Natural killer cell treated with Interleukin-12 subunit alpha and Interleukin-12 subunit beta and Interleukin-15 and Interleukin-18, amount 100 ng/mL, for 72 hours (primary cell): ENCODE data around the gene WASL. TPM values are rescaled to one million over a fixed set of nuclear protein-coding genes. Genes with fewer than 3 reads are reported as not detected.
A peak's percentile ranks its signal among the peaks of the same experiment; 100 is the strongest.
"Not testable (repeated sequence)": the region's sequence is repeated elsewhere in the genome, so short reads cannot be mapped to it uniquely, and the experiment has no call there.

Experiments used
- ATAC-seq, 2 donors: fragments of 150-1000 bp; cut with Tn5 transposase in 1 of 2; sonication (Bioruptor Pico), chemical (Tn5 transposase) in 1 of 2; 2 replicates each; pipeline ENCODE4 v1.10.0; 2021
- DNase-seq: peaks from one replicate; pipeline ENCODE4 v3.0.0; 2022; ENCODE audit warnings: low spot score
- H3K27ac Mint-ChIP-seq, 2 donors: 1 replicate in 1 of 2; 2 replicates in 1 of 2; pipeline ENCODE4 v1.8.0; 2022; ENCODE audit warnings: mixed read lengths in 2 of 2, mild to moderate bottlenecking in 1 of 2, moderate library complexity in 1 of 2
- H3K27me3 Mint-ChIP-seq, 2 donors: 1 replicate in 1 of 2; 2 replicates in 1 of 2; pipeline ENCODE4 v1.8.0; 2022; ENCODE audit warnings: mixed read lengths in 2 of 2
- H3K36me3 Mint-ChIP-seq: one replicate; pipeline ENCODE4 v1.8.0; 2022; ENCODE audit warnings: mixed read lengths
- H3K4me1 Mint-ChIP-seq, 2 donors: 1 replicate in 1 of 2; 2 replicates in 1 of 2; pipeline ENCODE4 v1.8.0; 2022; ENCODE audit warnings: low read depth in 2 of 2, mixed read lengths in 2 of 2, mild to moderate bottlenecking in 1 of 2
- H3K4me3 Mint-ChIP-seq: one replicate; pipeline ENCODE4 v1.8.0; 2022; ENCODE audit warnings: mixed read lengths
- H3K9me3 Mint-ChIP-seq: 2 replicates; pipeline ENCODE4 v1.8.0; 2022; ENCODE audit warnings: mixed read lengths
- total RNA-seq, 2 donors: library from RNA; stranded (reverse); gene quantifications; one replicate each; pipeline ENCODE4 v1.2.3, GENCODE V29; 2022

WASL gene
- total RNA-seq, 2 donors from 2014 or later, result 6.3 to 10.6 TPM

GRCh38 chr7:123782071-123782798 lies 33.4 kb upstream of the WASL start:
- Mint-ChIP-seq H3K4me3 (no peak overlapping the region), H3K27me3 (peaks cover 7 to 28% of the 10 kb centered on the region in 2 donors), H3K9me3 (no peaks in the 10 kb centered on the region), H3K36me3 (no peaks in the 10 kb centered on the region), H3K27ac (no peak overlapping the region), H3K4me1 (no peaks in the 10 kb centered on the region)
- DNase-seq, result no peak
- ATAC-seq, result no peak

DNA sequence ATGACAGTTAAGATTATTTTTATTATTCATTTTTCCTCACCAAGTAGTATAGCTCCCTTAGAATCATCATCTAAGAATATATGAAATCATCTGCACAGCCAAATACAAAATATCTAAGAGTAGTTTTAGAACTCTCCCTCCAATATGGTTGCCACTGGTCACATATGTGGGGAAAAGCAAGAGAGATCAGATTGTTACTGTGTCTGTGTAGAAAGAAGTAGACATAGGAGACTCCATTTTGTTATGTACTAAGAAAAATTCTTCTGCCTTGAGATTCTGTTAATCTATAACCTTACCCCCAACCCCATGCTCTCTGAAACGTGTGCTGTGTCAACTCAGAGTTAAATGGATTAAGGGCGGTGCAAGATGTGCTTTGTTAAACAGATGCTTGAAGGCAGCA lies 31.7 kb upstream of the WASL start:
- not testable (repeated sequence) for H3K4me1 Mint-ChIP-seq, ATAC-seq, H3K36me3 Mint-ChIP-seq, H3K9me3 Mint-ChIP-seq, DNase-seq, H3K4me3 Mint-ChIP-seq, H3K27ac Mint-ChIP-seq
- H3K27me3 Mint-ChIP-seq, result peaks cover 4 to 23% of the 10 kb centered on the region in 2 donors

DNA sequence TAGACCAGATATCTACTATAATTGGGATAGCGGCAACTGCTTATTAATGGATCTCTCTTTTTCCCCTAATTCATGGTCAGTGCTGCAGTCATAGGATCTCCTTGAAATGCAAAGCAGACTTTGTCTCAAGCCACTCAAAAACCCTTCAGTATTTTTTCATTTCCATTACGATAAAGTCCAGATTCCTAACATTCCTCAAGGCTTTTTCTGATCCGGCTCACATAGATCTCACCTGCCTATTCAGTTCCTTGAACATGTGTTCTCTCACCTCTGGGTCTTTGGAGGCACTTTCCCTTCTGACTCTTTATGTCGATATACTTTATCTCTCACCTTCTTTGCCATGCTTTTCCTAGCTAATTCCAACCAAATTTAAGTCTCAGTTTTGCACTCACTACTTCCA lies 25.7 kb upstream of the WASL start:
- H3K27me3 Mint-ChIP-seq, result peaks cover 13 to 19% of the 10 kb centered on the region in 2 donors
- no peaks in the 10 kb centered on the region for H3K36me3 Mint-ChIP-seq
- no peak for DNase-seq

DNA sequence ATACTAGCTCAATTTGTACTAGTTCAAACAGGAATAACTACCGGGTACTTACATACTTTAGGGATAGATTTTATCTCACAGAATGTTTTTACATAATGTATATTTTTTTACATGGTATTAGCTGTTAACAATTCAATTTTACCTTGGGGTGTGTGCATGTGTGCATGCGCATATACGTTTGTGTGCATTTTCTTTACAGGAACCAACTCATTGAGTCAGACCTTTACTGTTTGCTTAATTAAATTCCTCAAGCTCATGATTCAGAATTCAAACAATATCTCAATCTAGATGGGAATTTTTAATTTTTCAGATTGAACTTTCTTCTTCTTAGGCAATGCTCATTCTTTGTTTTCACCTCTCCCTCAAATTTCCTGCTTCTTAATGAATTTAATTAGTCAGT lies 24.7 kb upstream of the WASL start:
- Mint-ChIP-seq H3K27ac (no peak overlapping the region), H3K27me3 (peaks cover 16 to 24% of the 10 kb centered on the region in 2 donors), H3K36me3 (peaks cover 4% of the 10 kb centered on the region), H3K4me1 (peaks cover 2 to 14% of the 10 kb centered on the region in 2 donors), H3K9me3 (no peaks in the 10 kb centered on the region), H3K4me3 (no peak overlapping the region)
- DNase-seq (no peak), ATAC-seq (no peak)

More for the DNA sequence above, 25.7 kb upstream of the WASL start:
- ATAC-seq, result no peak
- no peak overlapping the region for H3K4me3 Mint-ChIP-seq
- no peaks in the 10 kb centered on the region for H3K9me3 Mint-ChIP-seq
- H3K4me1 Mint-ChIP-seq, result peaks cover 2 to 9% of the 10 kb centered on the region in 2 donors
- H3K27ac Mint-ChIP-seq, result no peak overlapping the region

DNA sequence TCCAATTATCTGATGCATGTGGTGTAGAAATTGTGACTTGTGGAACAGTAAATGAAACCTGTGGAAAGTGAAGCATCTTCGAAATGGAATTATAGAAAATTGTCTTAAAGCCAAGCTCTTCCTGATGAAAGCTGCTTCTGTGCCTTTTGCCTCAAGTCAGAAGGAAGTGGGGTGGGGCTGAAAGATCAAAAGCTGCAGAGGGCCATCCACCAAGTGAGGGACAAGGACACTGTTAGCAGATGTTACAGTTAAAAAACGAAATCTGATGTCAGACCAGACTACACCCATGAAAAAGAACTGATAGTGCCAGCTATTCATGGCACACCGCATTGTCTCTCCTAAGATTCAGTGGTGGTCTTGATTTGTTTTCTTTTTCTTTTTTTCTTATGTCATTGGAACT lies 23.8 kb upstream of the WASL start:
- H3K9me3 Mint-ChIP-seq, result no peaks in the 10 kb centered on the region
- peaks cover 4% of the 10 kb centered on the region for H3K36me3 Mint-ChIP-seq
- peaks cover 16 to 18% of the 10 kb centered on the region in 2 donors for H3K27me3 Mint-ChIP-seq
- ATAC-seq (no peak), DNase-seq (no peak)
- H3K4me3 Mint-ChIP-seq, result no peak overlapping the region
- H3K27ac Mint-ChIP-seq, result no peak overlapping the region
- peaks cover 2 to 14% of the 10 kb centered on the region in 2 donors for H3K4me1 Mint-ChIP-seq

GRCh38 chr7:123771846-123772245 lies 23.0 kb upstream of the WASL start:
- DNase-seq (no peak), ATAC-seq (no peak)
- Mint-ChIP-seq H3K36me3 (peaks cover 4% of the 10 kb centered on the region), H3K4me1 (peaks cover 2 to 14% of the 10 kb centered on the region in 2 donors), H3K4me3 (no peak overlapping the region), H3K27me3 (peaks cover 16 to 18% of the 10 kb centered on the region in 2 donors), H3K27ac (no peak overlapping the region), H3K9me3 (no peaks in the 10 kb centered on the region)

DNA sequence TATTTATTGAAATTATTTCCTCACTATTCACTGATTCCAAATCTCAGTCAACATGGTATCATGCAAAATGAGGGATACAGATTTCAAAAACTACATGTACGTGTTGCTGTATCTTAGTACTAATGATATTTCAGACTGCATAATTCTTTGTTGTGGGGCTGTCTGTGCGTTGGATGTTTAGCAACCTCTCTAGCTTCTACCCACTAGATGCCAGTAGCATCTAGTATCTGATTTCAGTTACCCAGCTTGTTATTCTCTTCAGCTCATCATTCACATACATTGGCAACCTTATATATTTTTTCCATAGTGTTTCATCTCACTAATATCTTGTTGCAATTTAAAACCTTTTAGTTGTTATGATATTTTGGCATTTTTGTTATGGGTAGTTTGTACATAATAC lies 22.5 kb upstream of the WASL start:
- Mint-ChIP-seq H3K4me1 (peaks cover 2 to 14% of the 10 kb centered on the region in 2 donors), H3K36me3 (peaks cover 4% of the 10 kb centered on the region), H3K27ac (peak overlapping the region in 1 of 2 donors; percentile 62), H3K4me3 (no peak overlapping the region), H3K9me3 (no peaks in the 10 kb centered on the region), H3K27me3 (peaks cover 16 to 19% of the 10 kb centered on the region in 2 donors)
- DNase-seq (no peak), ATAC-seq (no peak)

- Mint-ChIP-seq H3K27ac (peak overlapping the region in 1 of 2 donors; percentile 62), H3K27me3 (peaks cover 21 to 28% of the 10 kb centered on the region in 2 donors), H3K4me1 (peaks cover 2 to 14% of the 10 kb centered on the region in 2 donors), H3K36me3 (peaks cover 4% of the 10 kb centered on the region), H3K4me3 (peak overlapping the region; percentile 62), H3K9me3 (no peaks in the 10 kb centered on the region)
- peak; percentile 79 to 97 for ATAC-seq
- no peak for DNase-seq
Observed at GRCh38 chr7:123770378-123770777, 21.6 kb upstream of the WASL start.

- ATAC-seq, result no peak
- H3K36me3 Mint-ChIP-seq, result peaks cover 4% of the 10 kb centered on the region
- H3K4me1 Mint-ChIP-seq, result peaks cover 2 to 14% of the 10 kb centered on the region in 2 donors
- DNase-seq, result no peak
- peak overlapping the region; percentile 52 for H3K4me3 Mint-ChIP-seq
- H3K27me3 Mint-ChIP-seq, result peaks cover 20 to 26% of the 10 kb centered on the region in 2 donors
- H3K27ac Mint-ChIP-seq, result no peak overlapping the region
- H3K9me3 Mint-ChIP-seq, result no peaks in the 10 kb centered on the region
Observed at GRCh38 chr7:123769371-123769770, 20.6 kb upstream of the WASL start.

GRCh38 chr7:123768493-123768892 lies 19.7 kb upstream of the WASL start:
- Mint-ChIP-seq H3K4me3 (no peak overlapping the region), H3K9me3 (peaks cover 4% of the 10 kb centered on the region), H3K36me3 (peaks cover 10% of the 10 kb centered on the region), H3K27ac (no peak overlapping the region), H3K4me1 (peaks cover 2 to 14% of the 10 kb centered on the region in 2 donors), H3K27me3 (peaks cover 24 to 31% of the 10 kb centered on the region in 2 donors)
- DNase-seq (no peak), ATAC-seq (no peak)

DNA sequence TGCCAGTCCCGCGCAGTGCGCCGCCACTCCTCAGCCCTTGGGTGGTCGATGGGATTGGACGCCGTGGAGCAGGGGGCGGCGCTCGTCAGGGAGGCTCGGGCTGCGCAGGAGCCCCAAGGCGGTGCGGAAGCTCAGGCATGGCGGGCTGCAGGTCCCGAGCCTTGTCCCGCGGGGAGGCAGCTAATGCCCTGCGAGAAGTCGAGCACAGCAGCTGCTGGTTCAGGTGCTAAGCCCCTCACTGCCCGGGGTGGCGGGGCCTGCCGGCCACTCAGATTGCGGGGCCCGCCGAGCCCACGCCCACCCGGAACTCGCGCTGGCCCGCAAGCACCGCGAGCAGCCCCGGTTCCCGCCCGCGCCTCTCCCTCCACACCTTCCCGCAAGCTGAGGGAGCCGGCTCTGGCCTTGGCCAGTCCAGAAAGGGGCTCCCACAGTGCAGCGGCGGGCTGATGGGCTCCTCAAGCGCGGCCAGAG lies 14.4 kb upstream of the WASL start:
- DNase-seq (no peak), ATAC-seq (no peak)
- Mint-ChIP-seq H3K27ac (no peak overlapping the region), H3K4me3 (no peak overlapping the region), H3K36me3 (peaks cover 13% of the 10 kb centered on the region), H3K27me3 (peaks cover 27 to 47% of the 10 kb centered on the region in 2 donors), H3K4me1 (no peaks in the 10 kb centered on the region), H3K9me3 (peaks cover 4% of the 10 kb centered on the region)

- Mint-ChIP-seq H3K27me3 (peaks cover 29 to 47% of the 10 kb centered on the region in 2 donors), H3K4me3 (no peak overlapping the region), H3K36me3 (peaks cover 13% of the 10 kb centered on the region), H3K4me1 (no peaks in the 10 kb centered on the region), H3K27ac (no peak overlapping the region), H3K9me3 (peaks cover 4% of the 10 kb centered on the region)
- DNase-seq (no peak), ATAC-seq (no peak)
Observed at GRCh38 chr7:123761729-123762128, 12.9 kb upstream of the WASL start.

GRCh38 chr7:123757095-123757494 lies 8.3 kb upstream of the WASL start:
- no peak overlapping the region for H3K27ac Mint-ChIP-seq
- no peaks in the 10 kb centered on the region for H3K9me3 Mint-ChIP-seq
- H3K4me1 Mint-ChIP-seq, result no peaks in the 10 kb centered on the region
- H3K4me3 Mint-ChIP-seq, result no peak overlapping the region
- DNase-seq (no peak), ATAC-seq (no peak)
- H3K36me3 Mint-ChIP-seq, result peaks cover 5% of the 10 kb centered on the region
- peaks cover 16 to 20% of the 10 kb centered on the region in 2 donors for H3K27me3 Mint-ChIP-seq

- DNase-seq (no peak), ATAC-seq (no peak)
- H3K27ac Mint-ChIP-seq, result no peak overlapping the region
- H3K4me1 Mint-ChIP-seq, result peaks cover 4 to 5% of the 10 kb centered on the region in 2 donors
- no peaks in the 10 kb centered on the region for H3K36me3 Mint-ChIP-seq
- H3K4me3 Mint-ChIP-seq, result no peak overlapping the region
- H3K9me3 Mint-ChIP-seq, result no peaks in the 10 kb centered on the region
- peaks cover 6 to 12% of the 10 kb centered on the region in 2 donors for H3K27me3 Mint-ChIP-seq
Observed at GRCh38 chr7:123755338-123755737, 6.5 kb upstream of the WASL start.
